NOMO-1 treated with dmso at 0.1 percent for 144 hours (cell line): ENCODE data around the gene KAT6B.

Experiments used
- DNase-seq: peaks from one replicate; lab custom pipeline; 2025; ENCODE audit not compliant: unreplicated experiment; lab: John Stamatoyannopoulos, UW

Gene KAT6B

DNA sequence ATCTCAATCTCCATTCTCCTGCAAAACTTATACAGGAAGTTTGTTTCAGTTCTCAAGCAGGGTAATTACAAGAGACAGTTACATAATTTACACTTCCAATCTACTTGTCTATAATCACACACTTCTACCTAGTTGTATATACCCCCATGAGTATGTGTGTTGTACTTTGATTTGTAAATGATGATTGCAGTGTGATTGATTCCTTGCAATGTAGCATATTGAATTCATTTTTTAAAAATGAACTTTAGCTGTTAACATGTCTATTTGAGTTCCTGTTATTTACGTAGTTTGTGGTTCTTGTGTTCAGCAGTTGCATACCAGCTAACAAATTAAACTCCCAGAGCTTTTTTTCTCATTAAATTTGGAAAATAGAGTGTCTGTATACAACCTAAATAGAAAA lies 182.6 kb downstream of the KAT6B start:
- DNase-seq: no peak

DNA sequence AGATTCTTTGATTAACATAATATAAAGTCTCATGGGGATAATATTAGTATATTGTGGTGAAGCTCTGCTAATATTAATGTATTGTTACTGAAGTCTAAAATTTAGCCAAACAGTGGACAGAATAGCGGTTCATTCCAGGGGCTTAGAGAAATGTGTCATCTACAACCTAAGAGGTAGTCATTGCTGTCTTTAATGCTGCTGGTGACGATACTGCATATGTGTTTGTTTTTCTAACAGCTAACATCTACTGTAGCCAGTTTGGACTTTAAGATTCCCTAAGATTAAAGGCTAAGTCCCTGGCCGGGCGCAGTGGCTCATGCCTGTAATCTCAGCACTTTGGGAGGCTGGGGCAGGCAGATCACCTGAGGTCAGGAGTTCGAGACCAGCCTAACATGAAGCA lies 183.0 kb downstream of the KAT6B start:
- no peak for DNase-seq

GRCh38 chr10:75010373-75010772 lies 184.0 kb downstream of the KAT6B start:
- no peak for DNase-seq

- DNase-seq: no peak
These were observed 184.8 kb downstream of the KAT6B start for GRCh38 chr10:75011221-75011620.

GRCh38 chr10:75012471-75012870 lies 186.1 kb downstream of the KAT6B start:
- DNase-seq: no peak

DNA sequence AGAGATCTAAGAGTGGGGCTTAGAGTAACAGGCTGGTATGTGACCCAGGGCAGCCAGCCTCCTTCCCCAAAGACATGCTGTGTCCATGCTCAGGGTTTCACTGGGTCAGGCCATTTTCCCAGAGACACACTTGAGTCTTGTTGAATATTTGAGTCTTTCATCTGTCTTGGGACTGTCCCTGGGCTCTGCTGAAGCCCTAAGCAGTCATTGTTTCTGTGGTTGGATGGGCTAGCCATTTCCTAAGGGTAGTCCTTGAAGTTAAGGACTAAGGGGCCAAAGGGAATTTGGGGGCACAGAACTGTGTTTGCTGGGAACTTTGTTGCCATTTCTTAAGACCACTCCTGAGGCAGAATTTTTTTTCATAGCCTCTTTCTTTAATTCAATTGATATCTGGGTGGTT lies 186.6 kb downstream of the KAT6B start:
- DNase-seq: no peak

- DNase-seq: no peak
These were observed 187.1 kb downstream of the KAT6B start for GRCh38 chr10:75013522-75013921.

- DNase-seq: no peak
These were observed 188.3 kb downstream of the KAT6B start for GRCh38 chr10:75014516-75015230.

GRCh38 chr10:75015442-75015841 lies 189.0 kb downstream of the KAT6B start:
- no peak for DNase-seq

DNA sequence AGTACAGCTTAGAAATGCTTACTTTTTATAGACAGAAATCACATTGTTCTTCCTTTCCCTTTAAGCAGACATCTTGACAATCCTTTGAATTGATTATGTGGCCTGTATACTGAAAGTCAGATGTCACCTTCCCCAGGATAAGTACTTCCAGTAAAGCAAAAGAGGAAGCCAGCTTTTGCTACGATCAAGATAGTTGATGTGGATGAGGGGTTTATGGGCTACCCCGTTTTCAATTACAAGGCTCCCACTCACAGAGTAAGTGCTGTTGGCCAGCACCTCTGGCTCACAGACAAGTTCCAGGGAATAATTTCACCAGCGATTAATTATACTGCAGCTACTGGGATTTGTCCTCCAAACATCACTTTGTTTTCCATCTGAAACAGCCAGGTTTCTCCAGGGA lies 189.9 kb downstream of the KAT6B start:
- no peak for DNase-seq

GRCh38 chr10:75018251-75018650 lies 191.9 kb downstream of the KAT6B start:
- DNase-seq: no peak

GRCh38 chr10:75018686-75019307 lies 192.4 kb downstream of the KAT6B start:
- DNase-seq: no peak

DNA sequence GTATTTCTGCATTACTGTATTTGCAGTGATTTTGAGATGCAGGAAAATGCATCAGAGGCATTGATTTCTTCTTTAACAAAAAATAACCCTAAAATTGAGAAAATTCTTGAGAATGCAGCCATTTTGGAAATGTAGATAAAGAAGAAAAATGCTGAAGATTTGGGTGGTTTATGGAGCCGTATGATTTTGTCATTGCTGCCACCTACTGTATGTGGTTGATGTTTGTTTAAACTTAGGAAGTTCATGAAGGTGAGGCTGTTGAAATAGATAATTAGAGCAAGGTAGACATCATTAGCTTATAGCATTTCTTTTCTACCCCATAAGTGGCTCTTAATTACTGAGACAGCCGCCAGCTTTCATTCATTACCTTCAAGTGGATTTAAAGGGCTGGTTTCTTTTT lies 193.0 kb downstream of the KAT6B start:
- peak; percentile 32 for DNase-seq

DNA sequence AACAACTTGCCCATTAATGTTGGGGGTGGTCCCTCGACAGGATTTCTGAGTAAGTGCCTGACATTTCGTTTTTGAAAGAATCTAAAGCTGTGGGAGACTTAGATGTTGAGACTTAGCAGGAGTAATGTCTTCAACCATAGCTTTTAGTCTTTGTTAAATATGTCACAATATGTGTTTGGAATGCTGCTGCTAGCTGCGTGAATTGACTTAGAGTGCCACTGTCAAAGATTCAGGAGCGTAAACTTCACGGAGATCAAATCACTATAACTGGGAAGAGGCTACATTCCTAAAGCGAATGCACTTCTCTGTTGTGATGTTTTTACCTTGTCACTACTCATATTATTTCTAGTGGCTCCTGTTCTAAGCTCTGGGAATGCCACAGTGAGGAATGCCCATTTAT lies 193.8 kb downstream of the KAT6B start:
- DNase-seq: no peak

DNA sequence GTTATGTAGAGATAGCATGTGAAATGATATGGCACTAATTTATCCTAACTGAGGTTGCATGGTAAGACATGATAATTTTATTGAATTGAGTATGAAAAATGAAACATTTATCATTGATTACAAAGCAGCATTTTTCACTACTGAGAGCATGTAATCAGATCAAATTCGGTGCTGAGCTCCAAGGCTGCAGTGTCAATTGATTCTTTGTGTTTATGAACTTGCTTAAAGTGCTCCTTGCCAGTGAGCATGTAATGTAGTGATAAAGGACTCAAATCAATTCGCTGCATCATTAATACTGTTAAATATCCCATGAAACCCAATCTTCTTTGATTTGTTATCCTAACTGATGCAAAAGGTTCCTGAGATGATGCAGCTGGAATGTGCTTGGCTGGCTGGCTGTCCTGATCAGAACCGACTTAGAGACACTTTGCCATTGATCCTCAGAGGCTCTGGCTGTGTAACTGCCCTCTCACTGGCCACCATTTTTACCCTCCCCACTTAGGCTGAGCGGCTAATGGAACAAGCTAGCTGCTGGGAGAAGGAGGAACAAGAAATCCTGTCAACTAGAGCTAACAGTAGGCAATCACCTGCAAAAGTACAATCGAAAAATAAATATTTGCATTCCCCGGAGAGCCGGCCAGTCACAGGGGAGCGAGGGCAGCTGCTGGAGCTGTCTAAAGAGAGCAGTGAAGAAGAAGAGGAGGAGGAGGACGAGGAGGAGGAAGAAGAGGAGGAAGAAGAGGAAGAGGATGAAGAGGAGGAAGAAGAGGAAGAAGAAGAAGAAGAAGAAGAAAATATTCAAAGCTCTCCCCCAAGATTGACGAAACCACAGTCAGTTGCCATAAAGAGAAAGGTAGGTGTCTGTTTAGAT lies 195.2 kb downstream of the KAT6B start:
- DNase-seq: no peak

GRCh38 chr10:75023074-75023473 lies 196.7 kb downstream of the KAT6B start:
- no peak for DNase-seq

DNA sequence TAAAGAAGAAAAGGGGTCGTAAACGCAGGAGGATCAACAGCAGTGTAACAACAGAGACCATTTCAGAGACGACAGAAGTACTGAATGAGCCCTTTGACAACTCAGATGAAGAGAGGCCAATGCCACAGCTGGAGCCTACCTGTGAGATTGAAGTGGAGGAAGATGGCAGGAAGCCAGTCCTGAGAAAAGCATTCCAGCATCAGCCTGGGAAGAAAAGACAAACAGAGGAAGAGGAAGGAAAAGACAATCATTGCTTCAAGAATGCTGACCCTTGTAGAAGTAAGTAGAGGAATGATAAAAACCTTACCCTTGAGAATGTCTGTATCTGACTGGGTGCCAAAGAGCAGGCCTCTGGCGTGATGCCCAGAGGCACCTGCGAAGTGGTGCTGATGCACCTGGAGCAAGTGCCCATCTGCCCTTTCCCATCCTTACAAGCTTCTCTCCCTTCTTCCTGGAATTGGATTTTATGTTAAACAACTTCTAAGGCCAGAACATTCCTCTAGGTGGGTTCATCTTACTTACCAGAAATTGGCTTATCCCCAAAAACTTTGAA lies 198.6 kb downstream of the KAT6B start:
- DNase-seq: no peak

DNA sequence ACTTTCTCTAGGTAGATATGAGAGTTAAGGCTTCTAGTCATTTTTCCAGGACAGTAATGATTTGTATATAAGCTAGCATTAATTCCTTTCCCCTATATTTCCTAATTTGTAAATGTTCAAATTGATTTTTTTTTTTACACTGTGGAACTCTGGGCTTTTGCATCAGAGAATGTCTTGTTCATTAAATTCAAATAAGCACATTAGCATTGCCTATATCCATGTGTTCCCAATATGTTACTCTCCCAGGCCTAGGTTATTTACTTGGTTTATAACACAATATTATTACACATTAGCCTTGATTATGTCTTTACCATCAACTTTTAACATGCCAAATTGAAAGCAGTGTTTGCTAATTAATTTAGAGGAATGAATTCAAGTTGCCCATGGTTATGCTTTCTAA lies 201.6 kb downstream of the KAT6B start:
- no peak for DNase-seq

GRCh38 chr10:75028748-75029147 lies 202.3 kb downstream of the KAT6B start:
- no peak for DNase-seq

DNA sequence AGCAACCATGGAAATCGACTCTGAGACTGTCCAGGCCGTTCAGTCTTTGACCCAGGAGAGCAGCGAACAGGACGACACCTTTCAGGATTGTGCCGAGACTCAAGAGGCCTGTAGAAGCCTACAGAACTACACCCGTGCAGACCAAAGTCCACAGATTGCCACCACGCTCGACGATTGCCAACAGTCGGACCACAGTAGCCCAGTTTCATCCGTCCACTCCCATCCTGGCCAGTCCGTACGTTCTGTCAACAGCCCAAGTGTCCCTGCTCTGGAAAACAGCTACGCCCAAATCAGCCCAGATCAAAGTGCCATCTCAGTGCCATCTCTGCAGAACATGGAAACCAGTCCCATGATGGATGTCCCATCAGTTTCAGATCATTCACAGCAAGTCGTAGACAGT lies 203.0 kb downstream of the KAT6B start:
- no peak for DNase-seq

- DNase-seq: no peak
These were observed 203.5 kb downstream of the KAT6B start for GRCh38 chr10:75029857-75030256.

GRCh38 chr10:75030371-75030770 lies 204.0 kb downstream of the KAT6B start:
- no peak for DNase-seq
